GM23248 (cell line): Measurements from ENCODE around the gene SULT4A1. TPM values are rescaled to one million over a fixed set of nuclear protein-coding genes. Genes with fewer than 3 reads are reported as not detected.

Source experiments
- DNase-seq: peaks from one replicate; pipeline ENCODE4 v3.0.0-alpha.2; 2015
- H2AFZ ChIP-seq: fragments of 200-600 bp; sonication (generic); 2 replicates; pipeline ENCODE4 v1.6.1; 2016; ENCODE audit warnings: antibody characterized with exemption
- H3F3A ChIP-seq: fragments of 200-600 bp; sonication (generic); 2 replicates; pipeline ENCODE4 v1.6.1; 2016; ENCODE audit warnings: mild to moderate bottlenecking, antibody characterized with exemption, mixed run types; ENCODE audit not compliant: insufficient read depth
- H3K27ac ChIP-seq: fragments of 200-600 bp; sonication (generic); 2 replicates; pipeline ENCODE4 v1.5.1; 2016; ENCODE audit warnings: mild to moderate bottlenecking
- H3K27me3 ChIP-seq: fragments of 200-600 bp; sonication (generic); replicated peaks from 2 replicates; pipeline ENCODE4 v1.6.1; 2016; ENCODE audit warnings: mild to moderate bottlenecking; ENCODE audit not compliant: insufficient read depth
- H3K36me3 ChIP-seq: fragments of 200-600 bp; sonication (generic); 2 replicates; pipeline ENCODE4 v1.6.1; 2016; ENCODE audit warnings: low read depth, mild to moderate bottlenecking
- H3K4me1 ChIP-seq: fragments of 200-600 bp; sonication (generic); 2 replicates; pipeline ENCODE4 v1.6.1; 2016; ENCODE audit warnings: mild to moderate bottlenecking; ENCODE audit not compliant: insufficient read depth
- H3K4me2 ChIP-seq: fragments of 200-600 bp; sonication (generic); one replicate; pipeline ENCODE4 v1.6.1; 2016; ENCODE audit warnings: mild to moderate bottlenecking; ENCODE audit not compliant: unreplicated experiment
- H3K4me3 ChIP-seq: fragments of 200-600 bp; sonication (generic); 2 replicates; pipeline ENCODE4 v1.5.1; 2016; ENCODE audit warnings: mild to moderate bottlenecking
- H3K79me2 ChIP-seq: fragments of 200-600 bp; sonication (generic); 2 replicates; pipeline ENCODE4 v1.6.1; 2016; ENCODE audit warnings: mild to moderate bottlenecking; ENCODE audit not compliant: insufficient read depth
- H3K9ac ChIP-seq: fragments of 200-600 bp; sonication (generic); 2 replicates; pipeline ENCODE4 v1.6.1; 2016; ENCODE audit warnings: mild to moderate bottlenecking
- H3K9me2 ChIP-seq: fragments of 200-600 bp; sonication (generic); 2 replicates; pipeline ENCODE4 v1.6.1; 2016; ENCODE audit warnings: mixed run types, mild to moderate bottlenecking, moderate library complexity; ENCODE audit not compliant: insufficient read depth
- H3K9me3 ChIP-seq: fragments of 200-600 bp; sonication (generic); one replicate; pipeline ENCODE4 v1.6.1; 2017; ENCODE audit warnings: low read depth
- H4K20me1 ChIP-seq: fragments of 200-600 bp; sonication (generic); 2 replicates; pipeline ENCODE4 v1.6.0; 2016; ENCODE audit not compliant: insufficient read depth
- EZH2 ChIP-seq: fragments of 200-600 bp; sonication (generic); IDR thresholded peaks from 2 replicates; pipeline ENCODE4 v1.6.1; 2018; ENCODE audit warnings: antibody characterized with exemption, mild to moderate bottlenecking; ENCODE audit not compliant: insufficient read depth, poor library complexity, severe bottlenecking
- EZH2phosphoT487 ChIP-seq: fragments of 200-600 bp; sonication (generic); IDR thresholded peaks from 2 replicates; pipeline ENCODE4 v1.6.1; 2018; ENCODE audit warnings: antibody characterized with exemption, moderate library complexity, mild to moderate bottlenecking, low read depth; ENCODE audit not compliant: insufficient read depth
- WGBS, 2 experiments: methylation state at CpG; one replicate each; pipeline ENCODE4 v1.1.6; 2015 to 2017; ENCODE audit warnings: low lambda C conversion rate in 2 of 2, low coverage in 1 of 2; ENCODE audit errors: missing lambda C conversion rate in 2 of 2; 5-methylcytosine and 5-hydroxymethylcytosine counted together
- in situ Hi-C: fragments of 300-500 bp; cut with MboI; formaldehyde crosslinking; loops from 2 replicates; pipeline ENCODE4 v1.15.0; 2020
- polyA plus RNA-seq: library from polyadenylated mRNA; unstranded; fragments of >200 nt; fragmentation: Nextera tagmentation; extraction: Ambion mirVana; gene quantifications from 2 replicates; pipeline ENCODE4 v1.2.1, GENCODE V29; 2016
- total RNA-seq: library from RNA; depleted of rRNA; stranded (reverse); fragments of >200 nt; shearing (Covaris generic); gene quantifications from 2 replicates; pipeline ENCODE4 v1.2.3, GENCODE V29; 2014

Gene SULT4A1
- total and polyA plus RNA-seq, 2 experiments from 2014 or later, result not detected

DNA sequence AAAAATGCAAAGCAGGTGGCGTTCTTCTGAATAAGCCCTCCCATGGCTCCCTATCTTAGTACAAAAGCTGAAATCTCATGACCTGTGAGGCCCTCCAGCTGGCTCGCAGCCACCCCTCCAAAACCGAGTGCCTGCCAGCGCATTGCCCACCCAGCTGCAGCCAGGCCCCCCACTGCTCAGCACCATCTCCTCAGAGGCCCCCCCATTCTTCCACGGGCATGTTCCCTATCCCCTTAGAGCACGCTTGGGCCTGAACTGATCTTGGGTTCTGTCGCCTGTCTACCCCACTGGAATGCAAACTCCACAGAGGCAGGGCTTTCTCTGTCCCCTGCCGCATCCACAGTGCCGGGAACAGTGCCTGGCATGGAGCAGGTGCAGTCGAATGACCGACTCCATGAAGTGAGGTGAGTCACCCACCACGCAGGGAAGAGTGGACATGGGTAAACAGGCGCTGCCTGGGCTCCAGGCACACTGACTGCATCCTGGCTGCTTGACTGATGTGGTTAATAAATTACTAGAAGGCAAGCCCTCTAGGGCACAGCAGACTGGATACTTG is 38.9 kb downstream of the SULT4A1 start:
- no peak for DNase-seq
- in situ Hi-C loops, result no loop called here

DNA sequence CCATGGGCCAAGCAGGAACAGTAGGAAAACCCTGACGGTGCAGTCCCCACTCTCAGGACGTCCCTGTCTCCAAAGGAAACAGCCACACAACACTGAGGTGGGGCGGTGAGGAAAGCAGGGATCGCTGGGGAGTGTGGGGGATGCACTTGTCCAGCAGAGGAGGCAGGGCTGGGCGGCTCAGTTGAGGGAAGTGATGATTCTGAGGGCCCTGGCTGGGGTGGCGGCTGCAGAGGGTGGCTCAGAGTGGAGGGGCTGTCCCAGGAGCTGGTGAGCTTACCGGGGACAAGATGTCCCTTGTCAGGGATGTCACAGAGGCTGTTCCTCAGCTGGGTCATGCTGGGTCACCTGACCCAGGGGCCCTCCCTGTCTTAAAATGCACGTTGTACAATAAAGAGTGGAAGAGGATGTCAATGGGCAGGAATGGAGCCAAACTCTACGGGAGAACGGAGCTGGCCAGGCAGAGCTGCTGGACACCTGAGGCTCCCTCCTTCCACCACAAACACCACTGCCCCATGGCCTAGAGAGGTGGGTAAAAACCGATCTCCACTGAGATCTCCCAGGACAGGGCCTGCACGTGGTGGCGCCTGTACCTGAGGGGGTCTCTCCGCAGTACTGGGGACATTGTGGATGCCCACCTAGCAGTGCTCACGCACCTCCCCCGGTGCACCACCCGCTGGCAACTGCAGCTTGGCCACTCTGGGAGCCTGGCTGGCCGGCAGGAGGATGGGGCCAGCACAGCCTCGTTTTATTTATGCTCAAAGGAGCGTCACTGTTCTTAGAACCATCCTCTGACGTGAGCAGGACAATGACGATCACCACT is 40.5 kb downstream of the SULT4A1 start:
- H3K9me3 ChIP-seq, result no peaks in the 10 kb centered on the region
- H3K36me3 ChIP-seq, result no peaks in the 10 kb centered on the region
- H4K20me1 ChIP-seq, result no peaks in the 10 kb centered on the region
- H3K27me3 ChIP-seq, result no peaks in the 10 kb centered on the region
- TF ChIP-seq EZH2phosphoT487 (no peak), EZH2 (no peak)
- H3K9ac ChIP-seq, result no peak overlapping the region
- no peaks in the 10 kb centered on the region for H3K9me2 ChIP-seq
- 65 to 72% methylated on average over 22 of the region's 22 CpGs for WGBS, 2 experiments
- H3K4me1 ChIP-seq, result peaks cover 6% of the 10 kb centered on the region; the same call in 1 of the 2 replicates
- H3K4me2 ChIP-seq, result no peak overlapping the region
- H3K4me3 ChIP-seq, result no peak overlapping the region
- no peak overlapping the region for H2AFZ ChIP-seq
- DNase-seq, result no peak
- H3K79me2 ChIP-seq, result no peaks in the 10 kb centered on the region
- in situ Hi-C loops, result no loop called here
- peaks cover 11% of the 10 kb centered on the region; the same call in 1 of the 2 replicates for H3F3A ChIP-seq
- no peak overlapping the region for H3K27ac ChIP-seq

More for the DNA sequence above, 38.9 kb downstream of the SULT4A1 start:
- Histone ChIP-seq H4K20me1 (no peaks in the 10 kb centered on the region), H3K4me1 (peaks cover 6% of the 10 kb centered on the region), H3K4me2 (no peak overlapping the region), H2AFZ (no peak overlapping the region), H3K4me3 (no peak overlapping the region), H3K9me2 (no peaks in the 10 kb centered on the region), H3F3A (peaks cover 11% of the 10 kb centered on the region; the same call in 1 of the 2 replicates), H3K27me3 (no peaks in the 10 kb centered on the region), H3K36me3 (no peaks in the 10 kb centered on the region), H3K9ac (no peak overlapping the region), H3K79me2 (no peaks in the 10 kb centered on the region), H3K9me3 (no peaks in the 10 kb centered on the region), H3K27ac (no peak overlapping the region)
- TF ChIP-seq EZH2 (no peak), EZH2phosphoT487 (no peak)
- WGBS, 2 experiments, result 69 to 70% methylated on average over 13 of the region's 13 CpGs

DNA sequence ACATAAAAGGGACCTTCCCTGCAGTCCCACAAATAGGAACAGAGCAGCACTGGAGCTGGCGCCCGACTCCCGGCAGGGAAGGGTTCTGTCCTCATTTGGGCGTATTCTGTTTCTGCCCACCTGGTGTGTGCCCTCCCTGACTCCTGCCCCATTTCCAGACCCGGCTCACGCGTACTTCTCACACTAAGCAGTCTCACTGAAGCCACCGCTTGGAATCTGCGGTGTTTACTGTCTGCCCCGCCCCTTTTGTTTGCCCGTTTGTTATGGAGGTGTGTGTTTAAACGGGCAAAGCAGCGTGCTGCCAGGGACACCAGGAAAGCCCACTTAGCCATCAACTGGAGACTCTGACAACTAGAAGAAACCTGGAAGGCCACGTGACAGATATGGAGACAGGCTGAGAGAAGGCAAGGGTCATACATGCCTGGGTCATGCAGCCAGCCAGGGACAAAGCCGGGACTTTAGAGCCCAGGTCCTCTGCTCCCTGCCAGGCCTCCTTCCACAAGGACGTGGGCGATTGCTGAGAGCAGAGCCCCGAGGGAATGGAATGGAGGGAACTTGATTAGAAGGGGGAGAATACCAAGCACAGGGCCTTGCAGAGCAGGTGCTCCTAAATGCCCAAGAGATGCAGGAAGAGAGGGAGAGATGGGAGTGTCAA is 41.5 kb downstream of the SULT4A1 start:
- Histone ChIP-seq H3K27me3 (no peaks in the 10 kb centered on the region), H3F3A (0 out of 2 replicates have a peak, but pooled peaks cover 5% of the 10 kb centered on the region), H4K20me1 (no peaks in the 10 kb centered on the region), H3K4me3 (no peak overlapping the region), H3K9me2 (no peaks in the 10 kb centered on the region), H3K36me3 (no peaks in the 10 kb centered on the region), H3K9ac (no peak overlapping the region), H2AFZ (no peak overlapping the region), H3K9me3 (no peaks in the 10 kb centered on the region), H3K4me1 (0 out of 2 replicates have a peak, but pooled peaks cover under 1% of the 10 kb centered on the region), H3K27ac (no peak overlapping the region), H3K4me2 (no peak overlapping the region), H3K79me2 (no peaks in the 10 kb centered on the region)
- TF ChIP-seq EZH2phosphoT487 (no peak), EZH2 (no peak)
- in situ Hi-C loops, result no loop called here
- no peak for DNase-seq
- 62% methylated on average over 18 of the region's 18 CpGs for WGBS, 2 experiments

DNA sequence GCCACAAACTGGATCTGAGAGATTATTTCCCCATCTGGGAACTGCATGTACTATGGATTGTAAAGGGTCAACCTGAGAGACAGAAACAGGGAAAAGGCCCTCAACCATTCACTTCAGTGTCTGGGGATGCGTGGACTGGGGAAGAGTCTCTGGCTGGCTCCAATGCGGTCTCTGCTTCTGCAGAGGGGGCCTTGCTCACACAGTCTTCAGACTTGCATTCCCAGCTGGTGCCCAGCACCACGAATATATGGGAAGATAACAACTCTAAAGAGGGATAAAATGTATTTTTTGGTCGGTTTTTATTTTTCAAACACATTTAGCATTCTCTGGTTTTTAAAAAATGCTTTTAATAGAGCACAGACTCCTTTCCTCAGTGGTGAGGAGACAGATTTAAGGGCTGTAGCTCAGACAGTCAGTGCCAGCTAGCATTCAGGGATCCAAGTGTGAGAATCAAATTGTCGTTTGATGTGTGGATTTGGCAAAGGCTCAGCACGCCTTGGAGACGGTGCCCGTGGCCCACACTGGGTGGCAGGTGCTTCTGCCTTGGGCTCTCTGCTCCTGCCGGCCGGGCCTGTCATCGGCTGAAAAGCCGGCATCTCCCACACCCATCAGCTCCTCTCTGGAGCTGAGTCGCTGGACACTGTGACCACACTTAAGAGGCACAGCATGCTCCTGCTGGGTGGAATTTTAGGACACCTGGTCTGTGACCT is 42.2 kb downstream of the SULT4A1 start:
- H2AFZ ChIP-seq, result no peak overlapping the region
- no peak overlapping the region for H3K27ac ChIP-seq
- H3K4me3 ChIP-seq, result no peak overlapping the region
- no peaks in the 10 kb centered on the region for H3K4me1 ChIP-seq
- 54 to 55% methylated on average over 13 of the region's 13 CpGs for WGBS, 2 experiments
- no peaks in the 10 kb centered on the region for H3K27me3 ChIP-seq
- no peaks in the 10 kb centered on the region for H3K36me3 ChIP-seq
- TF ChIP-seq EZH2phosphoT487, result no peak
- no peak for TF ChIP-seq EZH2
- no peak overlapping the region for H3K9ac ChIP-seq
- no peaks in the 10 kb centered on the region for H3K9me2 ChIP-seq
- DNase-seq, result no peak
- H3K9me3 ChIP-seq, result no peaks in the 10 kb centered on the region
- H3K4me2 ChIP-seq, result no peak overlapping the region
- H3K79me2 ChIP-seq, result no peaks in the 10 kb centered on the region
- H4K20me1 ChIP-seq, result no peaks in the 10 kb centered on the region
- in situ Hi-C loops, result no loop called here
- H3F3A ChIP-seq, result no peaks in the 10 kb centered on the region
